B cell (primary cell): ENCODE measurements around the gene C16orf92.

ENCODE experiments used
- CTCF ChIP-seq: fragments of 200-600 bp; IDR thresholded peaks from one replicate; pipeline ENCODE4 v1.8.0; 2022; ENCODE audit warnings: antibody characterized with exemption, mild to moderate bottlenecking
- EZH2 ChIP-seq: IDR thresholded peaks from 2 replicates; pipeline ENCODE4 v1.6.1; 2012; ENCODE audit warnings: borderline replicate concordance, low read depth, mild to moderate bottlenecking, moderate library complexity, low read length; ENCODE audit not compliant: insufficient read depth, poor library complexity, severe bottlenecking

GRCh38 chr16:30018731-30019158 is 4.3 kb upstream of the C16orf92 start:
- no peak for TF ChIP-seq CTCF
- no peak for TF ChIP-seq EZH2
